HG02763 (cell line): ENCODE data around the gene VRK1.

Experiments
- ATAC-seq: cut with Tn5 transposase; IDR thresholded peaks from one replicate; pipeline ENCODE4 v1.9.1; 2021; ENCODE audit warnings: mild to moderate bottlenecking, moderate library complexity; ENCODE audit not compliant: unreplicated experiment

Gene VRK1

GRCh38 chr14:96914571-96915128 lies 117.5 kb downstream of the VRK1 start:
- no peak for ATAC-seq

- ATAC-seq: no peak
Observed at GRCh38 chr14:96915478-96915877, 118.3 kb downstream of the VRK1 start.

GRCh38 chr14:96916751-96917150 lies 119.6 kb downstream of the VRK1 start:
- no peak for ATAC-seq

- ATAC-seq: no peak
Observed at GRCh38 chr14:96917442-96917963, 120.3 kb downstream of the VRK1 start.

GRCh38 chr14:96920023-96920422 lies 122.8 kb downstream of the VRK1 start:
- ATAC-seq: no peak

- no peak for ATAC-seq
Observed at GRCh38 chr14:96920820-96921219, 123.6 kb downstream of the VRK1 start.

- no peak for ATAC-seq
Observed at GRCh38 chr14:96922986-96923385, 125.8 kb downstream of the VRK1 start.

- ATAC-seq: no peak
Observed at GRCh38 chr14:96925422-96925821, 128.2 kb downstream of the VRK1 start.

- ATAC-seq: no peak
Observed at GRCh38 chr14:96926001-96926400, 128.8 kb downstream of the VRK1 start.

- ATAC-seq: no peak
Observed at GRCh38 chr14:96928779-96929380, 131.7 kb downstream of the VRK1 start.

GRCh38 chr14:96929950-96930349 lies 132.8 kb downstream of the VRK1 start:
- no peak for ATAC-seq

- no peak for ATAC-seq
Observed at GRCh38 chr14:96930526-96930925, 133.3 kb downstream of the VRK1 start.
